Neuronal stem cell (in vitro differentiated cells): ENCODE data around the gene ETV4.

Source experiments
- DNase-seq: peaks from one replicate; pipeline ENCODE4 v3.0.0-alpha.2; 2013; ENCODE audit warnings: low spot score
- H2AFZ ChIP-seq: one replicate; pipeline ENCODE4 v1.6.1; 2013; ENCODE audit warnings: mild to moderate bottlenecking, low read length, inconsistent platforms
- H2AK5ac ChIP-seq: 2 replicates; pipeline ENCODE4 v1.6.1; 2013; ENCODE audit warnings: low read depth, mild to moderate bottlenecking, inconsistent platforms, low read length, moderate library complexity, mixed read lengths
- H2BK120ac ChIP-seq: 2 replicates; pipeline ENCODE4 v1.6.1; 2013; ENCODE audit warnings: low read depth, mild to moderate bottlenecking, inconsistent platforms, low read length, moderate library complexity, mixed read lengths
- H2BK12ac ChIP-seq: one replicate; pipeline ENCODE4 v1.6.1; 2013; ENCODE audit warnings: low read length, inconsistent platforms
- H2BK15ac ChIP-seq: 2 replicates; pipeline ENCODE4 v1.6.1; 2013; ENCODE audit warnings: mild to moderate bottlenecking, low read length, inconsistent platforms, mixed read lengths
- H2BK5ac ChIP-seq: one replicate; pipeline ENCODE4 v1.6.1; 2013; ENCODE audit warnings: inconsistent platforms, mild to moderate bottlenecking, low read length, moderate library complexity
- H3K14ac ChIP-seq: one replicate; pipeline ENCODE4 v1.6.1; 2013; ENCODE audit warnings: low read length, inconsistent platforms
- H3K18ac ChIP-seq: 2 replicates; pipeline ENCODE4 v1.6.1; 2013; ENCODE audit warnings: low read length, inconsistent platforms
- H3K23ac ChIP-seq: 2 replicates; pipeline ENCODE4 v1.6.1; 2013; ENCODE audit warnings: low read depth, mild to moderate bottlenecking, mixed read lengths, low read length, inconsistent platforms; ENCODE audit not compliant: poor library complexity
- H3K27ac ChIP-seq: replicated peaks from 3 replicates; pipeline ENCODE4 v1.5.1; 2013; ENCODE audit warnings: low read length, inconsistent platforms
- H3K27me3 ChIP-seq, 3 experiments: 2 replicates each; pipeline ENCODE4 v1.6.1; 2013; ENCODE audit warnings: low read length in 3 of 3, mild to moderate bottlenecking in 2 of 3, inconsistent platforms in 1 of 3, low read depth in 1 of 3, mixed read lengths in 1 of 3, moderate library complexity in 1 of 3; ENCODE audit not compliant: control insufficient read depth in 3 of 3, insufficient read depth in 3 of 3
- H3K36me3 ChIP-seq, 2 donors: replicated peaks in 1 of 2; 2 replicates each; pipeline ENCODE4 v1.6.1; 2013; ENCODE audit warnings: low read length in 2 of 2; ENCODE audit not compliant: control insufficient read depth in 2 of 2, insufficient read depth in 2 of 2
- H3K4ac ChIP-seq: 2 replicates; pipeline ENCODE4 v1.6.1; 2013; ENCODE audit warnings: inconsistent platforms, mild to moderate bottlenecking, low read length, moderate library complexity
- H3K4me1 ChIP-seq, 2 donors: 1 replicate in 1 of 2; 2 replicates in 1 of 2; pipeline ENCODE4 v1.6.1; 2013; ENCODE audit warnings: low read length in 2 of 2, low read depth in 1 of 2; ENCODE audit not compliant: control insufficient read depth in 2 of 2, insufficient read depth in 1 of 2
- H3K4me2 ChIP-seq: one replicate; pipeline ENCODE4 v1.6.1; 2013; ENCODE audit warnings: mild to moderate bottlenecking, low read length, inconsistent platforms; ENCODE audit not compliant: insufficient read depth, poor library complexity, severe bottlenecking
- H3K4me3 ChIP-seq, 2 donors: 2 replicates each; pipeline ENCODE4 v1.5.1; 2013; ENCODE audit warnings: low read length in 2 of 2, mild to moderate bottlenecking in 2 of 2, inconsistent platforms in 1 of 2, moderate library complexity in 1 of 2
- H3K79me1 ChIP-seq: one replicate; pipeline ENCODE4 v1.6.1; 2013; ENCODE audit warnings: low read depth, mild to moderate bottlenecking, inconsistent platforms, low read length, moderate library complexity
- H3K9ac ChIP-seq: one replicate; pipeline ENCODE4 v1.6.1; 2013; ENCODE audit warnings: mild to moderate bottlenecking, low read depth, low read length, inconsistent platforms; ENCODE audit not compliant: poor library complexity
- H3K9me3 ChIP-seq, 2 donors: replicated peaks in 1 of 2; 2 replicates each; pipeline versions ENCODE3 to v1.6.1; 2013; ENCODE audit warnings: low read length in 2 of 2, mild to moderate bottlenecking in 2 of 2, inconsistent platforms in 1 of 2, low read depth in 1 of 2, mixed read lengths in 1 of 2, moderate library complexity in 1 of 2; ENCODE audit not compliant: control insufficient read depth in 2 of 2, insufficient read depth in 1 of 2
- H4K8ac ChIP-seq: one replicate; pipeline ENCODE4 v1.6.1; 2013; ENCODE audit warnings: low read depth, mild to moderate bottlenecking, inconsistent platforms, low read length, moderate library complexity
- H4K91ac ChIP-seq: one replicate; pipeline ENCODE4 v1.6.1; 2013; ENCODE audit warnings: low read length, low read depth, mild to moderate bottlenecking, inconsistent platforms; ENCODE audit not compliant: poor library complexity
- WGBS, 2 donors: extraction: QIAGEN DNeasy Blood & Tissue Kit; methylation state at CpG; one replicate each; pipeline ENCODE4 v1.1.7; 2013; ENCODE audit warnings: missing lambda C conversion rate in 2 of 2, mixed read lengths in 1 of 2; ENCODE audit not compliant: insufficient read length in 2 of 2, insufficient replicate concordance in 1 of 2; ENCODE audit errors: extremely low coverage in 2 of 2; 5-methylcytosine and 5-hydroxymethylcytosine counted together

The ETV4 gene

GRCh38 chr17:43583332-43583731 lies 37.2 kb upstream of the ETV4 start:
- no peaks in the 10 kb centered on the region for H3K79me1 ChIP-seq
- H4K8ac ChIP-seq: no peak overlapping the region
- no peak overlapping the region for H3K4me2 ChIP-seq
- no peak overlapping the region for H2AFZ ChIP-seq
- no peak overlapping the region for H3K14ac ChIP-seq
- H3K23ac ChIP-seq: no peak overlapping the region
- no peak overlapping the region for H2BK15ac ChIP-seq
- H3K27me3 ChIP-seq: peaks cover 0 to 5% (median 0%) of the 10 kb centered on the region in 3 experiments
- H2BK5ac ChIP-seq: no peak overlapping the region
- WGBS, 2 donors: no CpG with 5 or more reads among the region's 7 CpGs
- H3K36me3 ChIP-seq: no peaks in the 10 kb centered on the region
- no peak overlapping the region for H3K4ac ChIP-seq
- H3K27ac ChIP-seq: no peak overlapping the region
- peaks cover 2 to 11% of the 10 kb centered on the region in 2 donors for H3K4me1 ChIP-seq
- H3K9me3 ChIP-seq: no peaks in the 10 kb centered on the region
- no peak for DNase-seq
- no peak overlapping the region for H2BK120ac ChIP-seq
- no peak overlapping the region for H3K18ac ChIP-seq
- no peak overlapping the region for H4K91ac ChIP-seq
- H2AK5ac ChIP-seq: no peak overlapping the region
- no peak overlapping the region for H3K9ac ChIP-seq
- H3K4me3 ChIP-seq: no peak overlapping the region
- no peak overlapping the region for H2BK12ac ChIP-seq

GRCh38 chr17:43581613-43582012 lies 35.5 kb upstream of the ETV4 start:
- Histone ChIP-seq H2BK15ac (no peak overlapping the region), H3K18ac (no peak overlapping the region), H3K4me3 (no peak overlapping the region), H2BK5ac (no peak overlapping the region), H4K8ac (no peak overlapping the region), H3K4ac (no peak overlapping the region), H3K27ac (no peak overlapping the region), H3K79me1 (no peaks in the 10 kb centered on the region), H4K91ac (no peak overlapping the region), H2BK12ac (no peak overlapping the region), H3K9me3 (no peaks in the 10 kb centered on the region), H2AFZ (no peak overlapping the region), H3K27me3 (peaks cover 0 to 5% (median 0%) of the 10 kb centered on the region in 3 experiments), H3K14ac (no peak overlapping the region), H3K4me2 (no peak overlapping the region), H3K23ac (no peak overlapping the region), H3K36me3 (no peaks in the 10 kb centered on the region), H2AK5ac (no peak overlapping the region), H3K4me1 (peaks cover 11 to 16% of the 10 kb centered on the region in 2 donors), H3K9ac (no peak overlapping the region), H2BK120ac (no peak overlapping the region)
- no CpG with 5 or more reads among the region's 4 CpGs for WGBS, 2 donors
- DNase-seq: no peak

- Histone ChIP-seq H3K23ac (no peak overlapping the region), H2BK12ac (no peak overlapping the region), H2BK15ac (no peak overlapping the region), H3K9ac (no peak overlapping the region), H2BK5ac (no peak overlapping the region), H2BK120ac (no peak overlapping the region), H3K14ac (no peak overlapping the region), H3K27ac (no peak overlapping the region), H3K18ac (no peak overlapping the region), H3K4ac (no peak overlapping the region), H2AFZ (no peak overlapping the region), H3K36me3 (no peaks in the 10 kb centered on the region), H3K4me1 (peaks cover 13 to 16% of the 10 kb centered on the region in 2 donors), H2AK5ac (no peak overlapping the region), H3K9me3 (no peaks in the 10 kb centered on the region), H3K4me3 (no peak overlapping the region), H4K8ac (no peak overlapping the region), H3K79me1 (no peaks in the 10 kb centered on the region), H4K91ac (no peak overlapping the region), H3K4me2 (no peak overlapping the region), H3K27me3 (peaks cover 0 to 5% (median 0%) of the 10 kb centered on the region in 3 experiments)
- WGBS, 2 donors: no CpG with 5 or more reads among the region's 4 CpGs
- DNase-seq: no peak
Observed at GRCh38 chr17:43581130-43581529, 35.0 kb upstream of the ETV4 start.

GRCh38 chr17:43579566-43580140 lies 33.5 kb upstream of the ETV4 start:
- H3K27me3 ChIP-seq: peaks cover 0 to 8% (median 0%) of the 10 kb centered on the region in 3 experiments
- no peak overlapping the region for H3K23ac ChIP-seq
- no CpG with 5 or more reads among the region's 9 CpGs for WGBS, 2 donors
- no peak overlapping the region for H3K4me3 ChIP-seq
- no peak overlapping the region for H3K4ac ChIP-seq
- no peak overlapping the region for H3K14ac ChIP-seq
- no peak overlapping the region for H2BK12ac ChIP-seq
- DNase-seq: no peak
- no peak overlapping the region for H4K8ac ChIP-seq
- no peak overlapping the region for H3K4me2 ChIP-seq
- H2AK5ac ChIP-seq: no peak overlapping the region
- H2AFZ ChIP-seq: no peak overlapping the region
- no peak overlapping the region for H3K9ac ChIP-seq
- H3K79me1 ChIP-seq: no peaks in the 10 kb centered on the region
- H2BK15ac ChIP-seq: no peak overlapping the region
- H3K27ac ChIP-seq: no peak overlapping the region
- no peak overlapping the region for H2BK5ac ChIP-seq
- no peaks in the 10 kb centered on the region for H3K36me3 ChIP-seq
- H2BK120ac ChIP-seq: no peak overlapping the region
- no peaks in the 10 kb centered on the region for H3K9me3 ChIP-seq
- H3K4me1 ChIP-seq: peaks cover 14 to 16% of the 10 kb centered on the region in 2 donors
- no peak overlapping the region for H3K18ac ChIP-seq
- no peak overlapping the region for H4K91ac ChIP-seq
